Mesenchymal stem cell (in vitro differentiated cells and primary cell): ENCODE measurements around the gene ST13.
"Not testable (repeated sequence)": the region's sequence is repeated elsewhere in the genome, so short reads cannot be mapped to it uniquely, and the experiment has no call there.

Experiments used
- DNase-seq: peaks from one replicate; pipeline ENCODE4 v3.0.0-alpha.2; 2013
- H2AFZ ChIP-seq: one replicate; pipeline ENCODE4 v1.6.1; 2013; ENCODE audit warnings: low read depth, mild to moderate bottlenecking, control low read depth, inconsistent platforms, low read length, moderate library complexity
- H2AK5ac ChIP-seq: 2 replicates; pipeline ENCODE4 v1.6.1; 2013; ENCODE audit warnings: low read length, moderate library complexity, mild to moderate bottlenecking, inconsistent platforms; ENCODE audit not compliant: severe bottlenecking
- H2BK120ac ChIP-seq: one replicate; pipeline ENCODE4 v1.6.1; 2013; ENCODE audit warnings: low read depth, mild to moderate bottlenecking, inconsistent platforms, low read length, moderate library complexity
- H2BK12ac ChIP-seq, 2 experiments: one replicate each; pipeline ENCODE4 v1.6.1; 2013; ENCODE audit warnings: inconsistent platforms in 2 of 2, low read length in 2 of 2, mild to moderate bottlenecking in 2 of 2, moderate library complexity in 2 of 2, control low read depth in 1 of 2
- H2BK15ac ChIP-seq: one replicate; pipeline ENCODE4 v1.6.1; 2013; ENCODE audit warnings: mild to moderate bottlenecking, low read depth, inconsistent platforms; ENCODE audit not compliant: poor library complexity, severe bottlenecking
- H2BK5ac ChIP-seq: 2 replicates; pipeline ENCODE4 v1.6.1; 2013; ENCODE audit warnings: low read depth, mild to moderate bottlenecking, low read length, control low read depth, inconsistent platforms; ENCODE audit not compliant: poor library complexity, severe bottlenecking
- H3K14ac ChIP-seq, 2 experiments: one replicate each; pipeline ENCODE4 v1.6.1; 2013; ENCODE audit warnings: inconsistent platforms in 2 of 2, low read length in 2 of 2, control low read depth in 1 of 2, mild to moderate bottlenecking in 1 of 2, moderate library complexity in 1 of 2
- H3K18ac ChIP-seq, 2 experiments: one replicate each; pipeline ENCODE4 v1.6.1; 2013; ENCODE audit warnings: inconsistent platforms in 2 of 2, low read length in 2 of 2, control low read depth in 1 of 2, low read depth in 1 of 2, mild to moderate bottlenecking in 1 of 2
- H3K23ac ChIP-seq, 2 experiments: one replicate each; pipeline ENCODE4 v1.6.1; 2013; ENCODE audit warnings: inconsistent platforms in 2 of 2, low read length in 2 of 2, mild to moderate bottlenecking in 2 of 2, moderate library complexity in 2 of 2, control low read depth in 1 of 2
- H3K27ac ChIP-seq: 2 replicates; pipeline ENCODE4 v1.5.1; 2013; ENCODE audit warnings: mild to moderate bottlenecking, moderate library complexity, low read length, control low read depth, inconsistent platforms; ENCODE audit not compliant: poor library complexity, severe bottlenecking
- H3K27me3 ChIP-seq, 2 experiments: 2 replicates each; pipeline versions ENCODE4 v1.6.1 to v1.7.0; 2013; ENCODE audit warnings: low read length in 2 of 2, mild to moderate bottlenecking in 2 of 2, moderate library complexity in 2 of 2, control low read depth in 1 of 2, inconsistent platforms in 1 of 2; ENCODE audit not compliant: control insufficient read depth in 1 of 2, insufficient read depth in 1 of 2
- H3K36me3 ChIP-seq, 2 experiments: 2 replicates each; pipeline versions ENCODE4 v1.6.1 to v1.7.0; 2013; ENCODE audit warnings: low read length in 2 of 2, control low read depth in 1 of 2, inconsistent platforms in 1 of 2, low read depth in 1 of 2, mild to moderate bottlenecking in 1 of 2; ENCODE audit not compliant: insufficient read depth in 2 of 2, control insufficient read depth in 1 of 2
- H3K4ac ChIP-seq, 2 experiments: one replicate each; pipeline ENCODE4 v1.6.1; 2013; ENCODE audit warnings: inconsistent platforms in 2 of 2, low read length in 2 of 2, mild to moderate bottlenecking in 2 of 2, moderate library complexity in 2 of 2, control low read depth in 1 of 2, low read depth in 1 of 2
- H3K4me1 ChIP-seq: 2 replicates; pipeline ENCODE4 v1.6.1; 2013; ENCODE audit warnings: low read depth, low read length, control low read depth; ENCODE audit not compliant: control insufficient read depth, insufficient read depth
- H3K4me2 ChIP-seq: 2 replicates; pipeline ENCODE4 v1.6.1; 2013; ENCODE audit warnings: low read length, mild to moderate bottlenecking, inconsistent platforms; ENCODE audit not compliant: poor library complexity, severe bottlenecking
- H3K4me3 ChIP-seq, 2 experiments: 2 replicates each; pipeline versions ENCODE4 v1.5.1 to v1.7.0; 2013; ENCODE audit warnings: low read length in 2 of 2, mild to moderate bottlenecking in 2 of 2, control low read depth in 1 of 2, low read depth in 1 of 2; ENCODE audit not compliant: insufficient read depth in 1 of 2
- H3K79me1 ChIP-seq: replicated peaks from 2 replicates; pipeline ENCODE4 v1.6.1; 2013; ENCODE audit warnings: mild to moderate bottlenecking, control low read depth, low read length, inconsistent platforms; ENCODE audit not compliant: poor library complexity, severe bottlenecking
- H3K9ac ChIP-seq: 2 replicates; pipeline ENCODE4 v1.7.0; 2013; ENCODE audit warnings: mild to moderate bottlenecking, low read length, moderate library complexity
- H3K9me3 ChIP-seq: 2 replicates; pipeline ENCODE4 v1.7.0; 2013; ENCODE audit warnings: mild to moderate bottlenecking, low read length; ENCODE audit not compliant: control insufficient read depth
- H4K8ac ChIP-seq: one replicate; pipeline ENCODE4 v1.6.1; 2013; ENCODE audit warnings: inconsistent platforms, mild to moderate bottlenecking, low read length, moderate library complexity
- H4K91ac ChIP-seq: one replicate; pipeline ENCODE4 v1.6.1; 2013; ENCODE audit warnings: mild to moderate bottlenecking, low read length, inconsistent platforms
- WGBS: methylation state at CpG from one replicate; pipeline ENCODE4 v1.1.7; 2013; ENCODE audit warnings: mixed read lengths; 5-methylcytosine and 5-hydroxymethylcytosine counted together

The ST13 gene

GRCh38 chr22:40876907-40877306 is 20.5 kb upstream of the ST13 start:
- Histone ChIP-seq H4K91ac (no peak overlapping the region), H4K8ac (no peak overlapping the region), H3K27me3 (no peaks in the 10 kb centered on the region), H3K79me1 (peaks cover 11% of the 10 kb centered on the region), H2BK5ac (no peak overlapping the region), H3K4me3 (no peak overlapping the region), H3K4ac (no peak overlapping the region), H3K9ac (no peak overlapping the region), H3K36me3 (peaks cover 6 to 72% of the 10 kb centered on the region in 2 experiments), H2AFZ (no peak overlapping the region), H2BK120ac (no peak overlapping the region), H3K14ac (no peak overlapping the region), H3K9me3 (no peaks in the 10 kb centered on the region), H3K4me2 (no peak overlapping the region), H3K27ac (no peak overlapping the region), H2AK5ac (no peak overlapping the region), H3K23ac (no peak overlapping the region), H2BK12ac (no peak overlapping the region), H3K4me1 (no peaks in the 10 kb centered on the region), H3K18ac (no peak overlapping the region), H2BK15ac (no peak overlapping the region)
- DNase-seq: no peak
- no CpG with 5 or more reads among the region's 1 CpG for whole genome bisulfite sequencing

- no peak overlapping the region for H3K14ac ChIP-seq
- H3K79me1 ChIP-seq: peaks cover 5% of the 10 kb centered on the region
- no peak overlapping the region for H2BK12ac ChIP-seq
- H2BK5ac ChIP-seq: no peak overlapping the region
- H3K4me2 ChIP-seq: no peak overlapping the region
- no peak overlapping the region for H2AK5ac ChIP-seq
- H3K9me3 ChIP-seq: no peaks in the 10 kb centered on the region
- H3K27me3 ChIP-seq: no peaks in the 10 kb centered on the region
- no peak overlapping the region for H3K23ac ChIP-seq
- H3K9ac ChIP-seq: no peak overlapping the region
- H3K4ac ChIP-seq: no peak overlapping the region
- H3K27ac ChIP-seq: no peak overlapping the region
- no peak overlapping the region for H4K8ac ChIP-seq
- 100% methylated on average over 3 of the region's 3 CpGs for WGBS
- no peak overlapping the region for H2AFZ ChIP-seq
- H3K36me3 ChIP-seq: peaks cover 3 to 74% of the 10 kb centered on the region in 2 experiments
- H2BK120ac ChIP-seq: no peak overlapping the region
- H4K91ac ChIP-seq: no peak overlapping the region
- no peaks in the 10 kb centered on the region for H3K4me1 ChIP-seq
- no peak overlapping the region for H3K18ac ChIP-seq
- DNase-seq: no peak
- H3K4me3 ChIP-seq: no peak overlapping the region
- H2BK15ac ChIP-seq: no peak overlapping the region
Observed at GRCh38 chr22:40875111-40875510, 18.7 kb upstream of the ST13 start.

GRCh38 chr22:40874016-40874415 is 17.6 kb upstream of the ST13 start:
- Histone ChIP-seq H3K36me3 (peaks cover 3 to 77% of the 10 kb centered on the region in 2 experiments), H3K4ac (no peak overlapping the region), H3K18ac (no peak overlapping the region), H2AK5ac (no peak overlapping the region), H3K4me3 (no peak overlapping the region), H3K27ac (no peak overlapping the region), H3K4me2 (no peak overlapping the region), H3K23ac (no peak overlapping the region), H2BK5ac (no peak overlapping the region), H2BK15ac (no peak overlapping the region), H3K79me1 (peaks cover 5% of the 10 kb centered on the region), H3K14ac (no peak overlapping the region), H3K27me3 (no peaks in the 10 kb centered on the region), H3K4me1 (no peaks in the 10 kb centered on the region), H2AFZ (no peak overlapping the region), H3K9ac (no peak overlapping the region), H3K9me3 (no peaks in the 10 kb centered on the region), H4K91ac (no peak overlapping the region), H2BK120ac (no peak overlapping the region), H4K8ac (no peak overlapping the region), H2BK12ac (no peak overlapping the region)
- no peak for DNase-seq
- 100% methylated on average over 3 of the region's 3 CpGs for WGBS

- not testable (repeated sequence) for H4K8ac ChIP-seq, DNase-seq, H3K23ac ChIP-seq, H2BK120ac ChIP-seq, H3K14ac ChIP-seq, H2BK12ac ChIP-seq, H4K91ac ChIP-seq, H3K4me2 ChIP-seq, H3K9me3 ChIP-seq, H2AK5ac ChIP-seq, H3K4me3 ChIP-seq, H2BK15ac ChIP-seq, H3K4ac ChIP-seq, H3K27ac ChIP-seq, H3K4me1 ChIP-seq, H3K18ac ChIP-seq, H2BK5ac ChIP-seq, H3K27me3 ChIP-seq, H3K9ac ChIP-seq, H2AFZ ChIP-seq
- peaks cover 15% of the 10 kb centered on the region for H3K79me1 ChIP-seq
- 96% methylated on average over 5 of the region's 6 CpGs for WGBS
- peaks cover under 1 to 43% of the 10 kb centered on the region in 2 experiments for H3K36me3 ChIP-seq
Observed at GRCh38 chr22:40868379-40868778, 11.9 kb upstream of the ST13 start.
